ENCODE results near the gene DNAH8.
"Not testable (repeated sequence)": the region's sequence is repeated elsewhere in the genome, so short reads cannot be mapped to it uniquely, and the experiment has no call there.

The DNAH8 gene

GRCh38 chr6:38796437-38796836 is 81.3 kb downstream of the DNAH8 start:
- not testable (repeated sequence) for DNase-seq (ENCODE audit: low spot score)

- DNase-seq (ENCODE audit: low spot score), result no peak
These were observed 81.7 kb downstream of the DNAH8 start for GRCh38 chr6:38796850-38797249.

- no peak for DNase-seq (ENCODE audit: low spot score)
These were observed 82.3 kb downstream of the DNAH8 start for GRCh38 chr6:38797391-38797790.

GRCh38 chr6:38799529-38800184 is 84.5 kb downstream of the DNAH8 start:
- no peak for DNase-seq (ENCODE audit: low spot score)

- DNase-seq (ENCODE audit: low spot score), result no peak
These were observed 86.2 kb downstream of the DNAH8 start for GRCh38 chr6:38801305-38801704.

GRCh38 chr6:38802497-38802896 is 87.4 kb downstream of the DNAH8 start:
- DNase-seq (ENCODE audit: low spot score), result peak; percentile 3

- DNase-seq (ENCODE audit: low spot score), result no peak
These were observed 88.0 kb downstream of the DNAH8 start for GRCh38 chr6:38803129-38803528.

- no peak for DNase-seq (ENCODE audit: low spot score)
These were observed 89.2 kb downstream of the DNAH8 start for GRCh38 chr6:38804358-38804757.

GRCh38 chr6:38805127-38805655 is 90.1 kb downstream of the DNAH8 start:
- DNase-seq (ENCODE audit: low spot score), result no peak

- DNase-seq (ENCODE audit: low spot score), result no peak
These were observed 90.6 kb downstream of the DNAH8 start for GRCh38 chr6:38805692-38806091.

- no peak for DNase-seq (ENCODE audit: low spot score)
These were observed 91.2 kb downstream of the DNAH8 start for GRCh38 chr6:38806271-38806670.

- no peak for DNase-seq (ENCODE audit: low spot score)
These were observed 91.7 kb downstream of the DNAH8 start for GRCh38 chr6:38806833-38807232.

- DNase-seq (ENCODE audit: low spot score), result no peak
These were observed 92.9 kb downstream of the DNAH8 start for GRCh38 chr6:38808039-38808438.

GRCh38 chr6:38813041-38813823 is 98.1 kb downstream of the DNAH8 start:
- DNase-seq (ENCODE audit: low spot score), result no peak

GRCh38 chr6:38814761-38815160 is 99.7 kb downstream of the DNAH8 start:
- DNase-seq (ENCODE audit: low spot score), result no peak

GRCh38 chr6:38815250-38815649 is 100.1 kb downstream of the DNAH8 start:
- DNase-seq (ENCODE audit: low spot score), result no peak

GRCh38 chr6:38818691-38819090 is 103.6 kb downstream of the DNAH8 start:
- no peak for DNase-seq (ENCODE audit: low spot score)

GRCh38 chr6:38822963-38823362 is 107.9 kb downstream of the DNAH8 start:
- no peak for DNase-seq (ENCODE audit: low spot score)

GRCh38 chr6:38824243-38824894 is 109.3 kb downstream of the DNAH8 start:
- no peak for DNase-seq (ENCODE audit: low spot score)

GRCh38 chr6:38827024-38827423 is 111.9 kb downstream of the DNAH8 start:
- no peak for DNase-seq (ENCODE audit: low spot score)

GRCh38 chr6:38831865-38832264 is 116.8 kb downstream of the DNAH8 start:
- DNase-seq (ENCODE audit: low spot score), result no peak

- no peak for DNase-seq (ENCODE audit: low spot score)
These were observed 118.2 kb downstream of the DNAH8 start for GRCh38 chr6:38833320-38833719.

GRCh38 chr6:38836585-38836984 is 121.5 kb downstream of the DNAH8 start:
- no peak for DNase-seq (ENCODE audit: low spot score)

Data from activated CD4-positive, alpha-beta T cell treated with anti-CD3 and anti-CD28 coated beads, Interleukin-2, Interleukin-4, amounts not matched to agents 100 ng/mL and 50 ng/mL, durations not matched to agents 16 hours and 8 hours (primary cell).